OCI-LY7 (cell line): ENCODE results near the gene YLPM1. TPM values are rescaled to one million over a fixed set of nuclear protein-coding genes. Genes with fewer than 3 reads are reported as not detected.
A peak's percentile ranks its signal among the peaks of the same experiment; 100 is the strongest.

Source experiments
- BruUV-seq: library from RNA; stranded (reverse); fragments of 400-500 nt; replicated peaks from 2 replicates; lab custom pipeline; 2021; lab: Mats Ljungman, UMichigan
- CTCF ChIA-PET: fragments of 300-600 bp; sonication (Branson Sonifier 250); formaldehyde crosslinking; loops from one replicate; lab custom pipeline; 2022; ENCODE audit warnings: antibody characterized with exemption; ENCODE audit not compliant: unreplicated experiment; lab: Charles Lee
- POLR2A ChIA-PET: fragments of 300-600 bp; sonication (Branson Sonifier 250); formaldehyde crosslinking; loops from one replicate; lab custom pipeline; 2022; ENCODE audit warnings: antibody characterized with exemption; lab: Charles Lee
- DNase-seq: peaks from one replicate; pipeline ENCODE4 v3.0.0-alpha.2; 2015; ENCODE audit warnings: low spot score
- H2AFZ ChIP-seq: fragments of 200-600 bp; sonication (generic), shearing (Covaris generic); 2 replicates; pipeline ENCODE4 v1.6.1; 2014; ENCODE audit warnings: mild to moderate bottlenecking, antibody characterized with exemption, low read length, moderate library complexity
- H3K27ac ChIP-seq: fragments of 200-600 bp; sonication (generic); 2 replicates; pipeline ENCODE4 v1.5.1; 2014; ENCODE audit warnings: mixed run types, low read depth, mild to moderate bottlenecking, moderate library complexity, low read length, inconsistent platforms; ENCODE audit not compliant: poor library complexity, severe bottlenecking
- H3K36me3 ChIP-seq: fragments of 200-600 bp; sonication (generic); 2 replicates; pipeline ENCODE4 v1.6.1; 2014; ENCODE audit warnings: mild to moderate bottlenecking, antibody characterized with exemption, low read length, moderate library complexity, mixed read lengths; ENCODE audit not compliant: insufficient read depth
- H3K4me1 ChIP-seq: fragments of 200-600 bp; sonication (generic); 2 replicates; pipeline ENCODE4 v1.5.1; 2014; ENCODE audit warnings: mild to moderate bottlenecking, low read length; ENCODE audit not compliant: insufficient read depth, poor library complexity, severe bottlenecking
- H3K4me2 ChIP-seq: fragments of 200-600 bp; sonication (generic); 2 replicates; pipeline ENCODE4 v1.6.1; 2014; ENCODE audit warnings: mild to moderate bottlenecking, low read length
- H3K4me3 ChIP-seq: fragments of 200-600 bp; sonication (generic); 2 replicates; pipeline ENCODE4 v1.5.1; 2014; ENCODE audit warnings: mild to moderate bottlenecking, low read depth, low read length; ENCODE audit not compliant: poor library complexity, severe bottlenecking
- H3K79me2 ChIP-seq: fragments of 200-600 bp; sonication (generic); 2 replicates; pipeline ENCODE4 v1.6.1; 2016; ENCODE audit warnings: low read depth, mild to moderate bottlenecking, low read length, moderate library complexity, mixed read lengths; ENCODE audit not compliant: insufficient read depth
- H3K9me2 ChIP-seq: fragments of 200-600 bp; sonication (generic); 2 replicates; pipeline ENCODE4 v1.6.1; 2016; ENCODE audit warnings: mild to moderate bottlenecking, low read length, mixed read lengths; ENCODE audit not compliant: insufficient read depth
- H3K9me3 ChIP-seq: fragments of 200-600 bp; sonication (generic); 2 replicates; pipeline ENCODE4 v1.6.1; 2014; ENCODE audit warnings: mild to moderate bottlenecking, mixed run types, low read length, mixed read lengths
- H4K20me1 ChIP-seq: fragments of 200-600 bp; sonication (generic); 2 replicates; pipeline ENCODE4 v1.6.1; 2014; ENCODE audit warnings: mild to moderate bottlenecking, antibody characterized with exemption, low read length, moderate library complexity, mixed read lengths; ENCODE audit not compliant: insufficient read depth
- CTCF ChIP-seq: fragments of 200-600 bp; sonication (generic); conservative IDR thresholded peaks from 2 replicates; pipeline ENCODE4 v1.5.1; 2014; ENCODE audit warnings: mild to moderate bottlenecking, antibody characterized with exemption, low read length, moderate library complexity, mixed read lengths
- EZH2phosphoT487 ChIP-seq: fragments of 200-600 bp; sonication (generic); IDR thresholded peaks from 2 replicates; pipeline ENCODE4 v1.6.1; 2018; ENCODE audit warnings: low read depth, borderline replicate concordance, mild to moderate bottlenecking, mixed run types, antibody characterized with exemption, low read length, moderate library complexity, mixed read lengths
- intact Hi-C: fragments of 100-400 bp; cut with micrococcal nuclease; formaldehyde crosslinking; loops from one replicate; pipeline ENCODE4 v1.10.0; 2022; ENCODE audit not compliant: unreplicated experiment
- total RNA-seq, 2 experiments: library from RNA; depleted of rRNA in 1 of 2; stranded (reverse); fragments of >200 nt in 1 of 2; shearing (Covaris generic) in 1 of 2; gene quantifications; 2 replicates each; pipeline ENCODE4 v1.2.3, GENCODE V29; 2014 to 2022

YLPM1 gene
- total RNA-seq, 2 experiments from 2014 or later, result 45.2 to 101 TPM

GRCh38 chr14:74875204-74875603 is 112.1 kb downstream of the YLPM1 start:
- no peak for DNase-seq
- intact Hi-C loops, result no loop called here
- Histone ChIP-seq H3K9me2 (no peaks in the 10 kb centered on the region), H3K4me1 (peaks cover 22% of the 10 kb centered on the region), H3K4me3 (no peak overlapping the region), H3K9me3 (no peaks in the 10 kb centered on the region), H3K36me3 (no peaks in the 10 kb centered on the region), H3K27ac (no peak overlapping the region), H3K79me2 (no peaks in the 10 kb centered on the region), H4K20me1 (no peaks in the 10 kb centered on the region), H2AFZ (no peak overlapping the region; the same call in 1 of the 2 replicates), H3K4me2 (peak overlapping the region; percentile 49; the same call in 1 of the 2 replicates)
- ChIA-PET CTCF (interaction anchor here (2.0 kb wide), 1 partner anchor 14 kb away, joined by 7 read pairs; no protein-coding TSS in a partner anchor), POLR2A (interaction anchor here (0.6 to 1.4 kb wide), 3 partner anchors 30 to 194 kb away, joined by 3 to 4 read pairs (median 3); partner anchors contain the start of gene RPS6KL1)
- BruUV-seq, result no TSS peak
- no peak for TF ChIP-seq CTCF
- no peak for TF ChIP-seq EZH2phosphoT487

- Histone ChIP-seq H2AFZ (peak within 1 kb of the TSS; percentile 94), H3K4me3 (peak within 1 kb of the TSS; percentile 33), H3K79me2 (no peaks in the 10 kb centered on the region), H3K36me3 (no peaks in the 10 kb centered on the region), H3K9me2 (no peaks in the 10 kb centered on the region), H3K9me3 (no peaks in the 10 kb centered on the region), H3K4me2 (peak within 1 kb of the TSS; percentile 49), H3K4me1 (peaks cover 32% of the 10 kb centered on the region), H4K20me1 (no peaks in the 10 kb centered on the region), H3K27ac (no peak within 1 kb of the TSS)
- peak; percentile 51 for DNase-seq
- intact Hi-C loops, result no loop called here
- ChIA-PET CTCF (interaction anchor here (2.0 kb wide), 1 partner anchor 15 kb away, joined by 7 read pairs; no protein-coding TSS in a partner anchor), POLR2A (interaction anchor here (0.6 to 1.4 kb wide), 9 partner anchors 13 to 929 kb away, joined by 3 to 5 read pairs (median 3); partner anchors contain the start of gene RPS6KL1)
- no TSS peak for BruUV-seq
- no peak for TF ChIP-seq EZH2phosphoT487
- no peak for TF ChIP-seq CTCF
Observed at GRCh38 chr14:74875941-74876913, 113.1 kb downstream of the YLPM1 start, which contains the start of gene PROX2. TSS of gene PROX2 (minus strand) at chr14:74876145. CDS start at chr14:74863834, 12,311 bp downstream.
